GM12892 (cell line): Measurements from ENCODE around the gene RBMS3.
"Not testable (repeated sequence)": the region's sequence is repeated elsewhere in the genome, so short reads cannot be mapped to it uniquely, and the experiment has no call there.

Source experiments
- DNase-seq: peaks from one replicate; pipeline ENCODE4 v3.0.0; 2011; ENCODE audit not compliant: insufficient read length
- FAIRE-seq: peaks from 2 replicates; lab custom pipeline; 2011; peaks lifted over from hg19 to GRCh38; lab: Jason Lieb, UNC
- POLR2A ChIP-seq: IDR thresholded peaks from 2 replicates; pipeline ENCODE4 v1.6.1; 2011; ENCODE audit warnings: low read depth, low read length, control low read depth
- POLR2AphosphoS5 ChIP-seq: IDR thresholded peaks from 2 replicates; pipeline ENCODE4 v1.6.1; 2011; ENCODE audit warnings: low read depth, low read length, control low read depth
- TAF1 ChIP-seq: IDR thresholded peaks from 2 replicates; pipeline ENCODE4 v1.6.1; 2011; ENCODE audit warnings: low read depth, mild to moderate bottlenecking, control low read depth, low read length, borderline replicate concordance

The RBMS3 gene

DNA sequence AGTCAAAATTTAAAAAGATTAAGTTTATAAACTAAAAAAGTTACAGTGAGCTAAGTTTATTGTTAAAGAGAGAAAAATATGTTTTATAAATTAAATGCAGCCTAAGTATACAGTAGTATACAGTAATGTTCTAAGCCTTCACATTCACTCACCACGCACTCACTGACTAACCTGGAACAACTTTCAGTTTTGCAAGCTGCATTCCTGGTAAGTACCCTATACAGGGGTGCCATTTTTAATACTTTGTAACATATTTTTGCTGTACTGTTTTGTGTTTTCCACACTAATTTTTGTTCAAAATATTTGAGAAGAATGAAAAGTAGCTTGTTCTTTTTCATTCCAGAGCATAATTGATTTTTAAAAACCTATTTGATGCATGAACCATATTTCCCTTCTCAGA, 524.9 kb downstream of the RBMS3 start:
- no peak for TF ChIP-seq POLR2A
- DNase-seq (no peak), FAIRE-seq (no peak)

DNA sequence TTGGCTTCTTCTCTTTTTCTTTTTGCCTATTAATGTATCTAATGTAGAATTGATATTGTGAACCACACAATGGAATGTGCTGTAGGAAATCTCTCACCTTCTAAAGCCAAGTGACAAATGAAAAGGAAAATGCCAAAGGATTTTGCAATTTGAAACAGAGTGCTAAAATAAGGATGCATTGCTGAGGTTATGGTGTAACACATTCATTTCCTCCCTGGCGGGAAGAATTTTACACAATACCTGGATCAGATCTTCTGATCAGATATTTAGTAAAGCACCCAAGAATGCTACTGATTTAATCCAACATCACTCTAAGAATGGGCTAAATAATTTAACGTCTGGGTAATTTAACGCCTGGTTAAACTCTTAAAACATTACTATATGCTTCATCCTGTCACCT, 527.5 kb downstream of the RBMS3 start:
- DNase-seq, FAIRE-seq: not testable (repeated sequence)

DNA sequence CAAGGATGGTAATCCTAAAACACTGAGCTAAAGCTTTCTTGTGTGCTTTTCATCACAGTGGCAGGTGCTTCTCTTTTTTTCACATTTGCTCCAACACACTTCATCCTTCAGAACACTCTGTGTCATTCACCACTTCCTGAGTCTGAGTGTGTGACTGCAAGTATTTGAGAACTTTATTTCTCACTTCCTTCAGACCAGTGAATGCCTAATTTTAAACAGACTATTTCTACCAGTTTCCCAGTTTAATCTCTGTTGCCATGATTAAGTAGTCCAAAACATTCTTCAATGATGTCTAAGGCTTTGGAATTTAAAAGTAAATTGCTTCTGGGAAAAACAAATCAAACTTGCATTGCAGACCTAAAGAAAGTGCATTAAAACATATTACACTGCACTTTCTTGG, 541.2 kb downstream of the RBMS3 start:
- no peak for TF ChIP-seq POLR2AphosphoS5
- no peak for TF ChIP-seq TAF1
- TF ChIP-seq POLR2A: no peak
- no peak for DNase-seq
- FAIRE-seq: no peak

DNA sequence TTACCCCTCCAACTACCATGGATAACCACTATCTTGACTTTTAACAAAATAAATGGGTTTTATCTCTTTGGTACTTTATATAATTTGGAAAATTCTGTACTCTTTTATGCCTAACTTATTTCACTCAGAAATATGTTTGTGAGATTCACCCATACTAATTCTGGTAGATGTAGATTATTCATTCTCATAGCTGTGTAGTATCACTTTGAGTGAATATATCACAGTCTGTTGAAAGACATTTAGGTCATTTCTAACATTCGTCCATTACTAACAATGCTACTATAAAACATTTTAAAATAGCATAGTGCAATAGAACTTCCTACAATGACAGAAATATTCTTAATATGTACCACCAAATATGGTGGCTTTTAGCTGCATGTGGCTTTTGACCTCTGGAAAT, 542.4 kb downstream of the RBMS3 start:
- TF ChIP-seq TAF1 (no peak), POLR2AphosphoS5 (no peak), POLR2A (no peak)
- DNase-seq (no peak), FAIRE-seq (no peak)

DNA sequence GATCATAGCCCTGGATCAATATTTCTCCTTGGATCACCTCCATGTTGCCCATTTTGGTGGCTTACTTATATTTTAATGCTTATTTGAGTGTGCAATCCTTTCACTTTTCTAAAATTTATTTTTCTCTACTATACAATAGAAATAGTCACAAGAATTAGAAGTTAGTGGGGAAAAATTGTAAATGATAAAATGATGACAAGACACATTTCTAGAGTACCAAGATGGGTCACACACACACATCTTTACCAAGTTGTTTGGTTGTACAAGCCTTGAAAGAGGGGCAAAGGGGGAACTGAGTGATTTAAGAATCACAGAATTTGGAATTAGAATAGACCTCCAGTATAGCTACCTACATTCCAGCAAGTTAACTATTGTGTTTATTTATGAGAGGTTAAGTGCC, 545.8 kb downstream of the RBMS3 start:
- DNase-seq (no peak), FAIRE-seq (no peak)
- no peak for TF ChIP-seq POLR2A
- no peak for TF ChIP-seq POLR2AphosphoS5
- no peak for TF ChIP-seq TAF1

DNA sequence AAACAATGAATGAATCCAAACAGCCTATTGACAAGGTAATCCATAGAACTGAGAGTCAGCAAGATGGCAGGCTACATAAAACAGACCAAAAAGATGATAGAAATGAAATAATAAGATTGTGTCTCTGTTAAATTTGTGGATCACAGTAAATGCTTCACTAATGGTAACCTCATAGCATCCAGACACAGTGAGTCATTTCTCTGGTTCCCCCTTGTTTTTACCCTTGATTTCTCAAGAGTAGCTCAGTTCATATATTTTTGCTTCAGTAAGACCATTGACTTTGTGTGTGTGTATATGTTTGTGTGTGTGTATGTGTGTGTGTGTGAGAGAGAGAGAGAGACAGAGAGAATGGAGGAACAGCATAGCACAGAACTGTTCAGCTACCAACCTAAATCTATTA, 546.9 kb downstream of the RBMS3 start:
- no peak for FAIRE-seq
- no peak for TF ChIP-seq POLR2AphosphoS5
- TF ChIP-seq TAF1: no peak
- no peak for TF ChIP-seq POLR2A
- no peak for DNase-seq

DNA sequence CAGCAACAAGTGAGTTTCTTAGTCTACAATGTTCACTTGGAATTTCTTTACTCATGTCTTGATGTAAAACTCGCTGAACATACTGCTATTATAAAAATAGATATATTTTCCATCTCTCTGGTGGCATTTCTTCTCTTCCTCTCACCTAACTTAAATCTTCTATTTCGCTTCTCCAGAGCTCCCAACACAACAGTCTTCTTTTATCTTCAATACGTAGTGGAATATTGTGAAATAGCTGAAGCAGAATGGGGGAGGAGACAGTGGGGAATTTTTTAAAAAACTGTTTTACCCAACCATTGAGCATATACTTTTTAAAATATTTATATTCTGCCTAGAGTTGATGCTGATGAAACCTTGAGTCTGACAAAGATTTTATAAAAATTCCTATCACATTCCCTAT, 548.5 kb downstream of the RBMS3 start:
- FAIRE-seq (no peak), DNase-seq (no peak)
- TF ChIP-seq POLR2A (no peak), POLR2AphosphoS5 (no peak), TAF1 (no peak)

DNA sequence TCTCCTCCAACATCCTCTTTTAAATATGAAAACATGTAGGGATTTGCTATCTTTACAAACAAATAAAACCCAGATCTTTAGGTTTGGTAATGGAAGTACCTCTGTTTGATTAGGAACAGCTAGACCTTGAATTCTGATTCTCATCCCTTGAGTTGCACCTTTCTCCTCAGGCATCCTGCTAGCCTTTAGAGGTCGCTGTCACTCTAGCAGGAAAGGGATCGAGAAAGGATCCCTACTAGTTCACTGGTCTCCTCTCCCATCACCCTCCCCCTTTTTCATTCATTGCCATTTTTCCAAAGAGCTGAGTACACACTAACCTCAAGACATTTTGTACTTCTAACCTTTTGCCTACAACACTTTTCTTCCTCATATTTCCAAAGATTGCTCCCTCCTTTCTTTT, 569.8 kb downstream of the RBMS3 start:
- no peak for FAIRE-seq
- TF ChIP-seq POLR2AphosphoS5 (no peak), TAF1 (no peak), POLR2A (no peak)
- no peak for DNase-seq

DNA sequence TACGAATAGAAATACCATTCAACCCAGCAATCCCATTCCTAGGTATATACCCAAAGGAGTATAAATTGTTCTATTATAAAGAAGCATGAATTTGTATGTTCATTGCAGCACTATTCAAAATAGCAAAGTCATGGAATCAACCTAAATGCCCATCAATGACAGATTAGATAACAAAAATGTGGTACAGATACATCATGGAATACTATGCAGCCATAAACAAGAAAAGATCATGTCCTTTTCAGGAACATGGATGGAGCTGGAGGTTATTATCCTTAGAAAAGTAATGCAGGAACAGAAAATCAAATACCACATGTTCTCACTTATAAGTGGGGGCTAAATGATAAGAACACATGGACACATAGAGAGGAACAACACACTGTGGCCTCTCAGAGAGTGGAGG, 571.9 kb downstream of the RBMS3 start:
- TF ChIP-seq POLR2A: no peak
- FAIRE-seq (no peak), DNase-seq (no peak)

DNA sequence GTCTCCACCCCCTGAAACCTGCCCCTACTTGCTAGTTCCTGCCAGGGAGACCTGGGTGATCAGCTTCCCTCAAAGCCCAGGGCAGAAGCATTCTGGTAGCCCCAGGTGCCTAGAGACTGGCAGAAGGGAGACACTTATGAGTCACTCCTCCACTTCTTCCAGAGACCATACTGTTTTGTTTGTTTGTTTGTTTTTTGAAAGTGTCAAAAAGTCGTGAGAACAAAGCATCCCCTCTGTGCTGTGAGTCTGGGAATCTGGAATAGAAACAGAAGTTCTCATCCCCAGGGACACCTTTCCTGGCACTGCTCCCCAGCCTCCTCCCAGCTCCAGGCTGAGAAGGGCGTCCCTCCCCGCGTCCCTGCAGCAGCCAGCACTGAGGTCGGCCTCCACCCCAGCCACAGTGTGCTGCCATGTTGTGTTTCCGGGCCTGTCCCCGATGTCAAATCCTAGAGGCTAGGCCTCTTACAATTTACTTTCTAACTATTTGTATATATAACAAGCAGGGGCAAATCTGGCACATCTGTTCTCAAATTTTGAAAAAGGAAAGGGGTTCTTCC, 573.0 kb downstream of the RBMS3 start:
- no peak for FAIRE-seq
- TF ChIP-seq POLR2AphosphoS5 (no peak), POLR2A (no peak), TAF1 (no peak)
- no peak for DNase-seq

DNA sequence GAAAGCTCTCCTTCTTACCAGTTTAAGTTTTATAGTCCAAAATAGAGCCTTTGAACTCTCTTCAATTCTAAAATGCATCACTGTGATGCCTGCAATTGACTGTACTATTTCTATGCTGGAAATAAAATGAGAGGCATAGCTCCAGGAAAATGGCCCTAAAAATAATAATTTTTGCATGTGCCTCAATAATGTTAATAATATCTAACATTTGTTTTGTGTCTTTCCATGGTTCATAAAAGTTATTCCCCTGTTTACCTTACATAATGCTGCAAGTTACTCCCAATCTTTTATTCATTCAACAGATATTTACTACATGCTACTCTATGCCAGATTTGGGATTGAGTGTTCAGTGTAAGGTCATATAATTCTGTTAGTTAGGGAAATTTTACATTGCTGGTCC, 574.0 kb downstream of the RBMS3 start:
- FAIRE-seq (no peak), DNase-seq (no peak)
- TF ChIP-seq TAF1 (no peak), POLR2AphosphoS5 (no peak), POLR2A (no peak)

DNA sequence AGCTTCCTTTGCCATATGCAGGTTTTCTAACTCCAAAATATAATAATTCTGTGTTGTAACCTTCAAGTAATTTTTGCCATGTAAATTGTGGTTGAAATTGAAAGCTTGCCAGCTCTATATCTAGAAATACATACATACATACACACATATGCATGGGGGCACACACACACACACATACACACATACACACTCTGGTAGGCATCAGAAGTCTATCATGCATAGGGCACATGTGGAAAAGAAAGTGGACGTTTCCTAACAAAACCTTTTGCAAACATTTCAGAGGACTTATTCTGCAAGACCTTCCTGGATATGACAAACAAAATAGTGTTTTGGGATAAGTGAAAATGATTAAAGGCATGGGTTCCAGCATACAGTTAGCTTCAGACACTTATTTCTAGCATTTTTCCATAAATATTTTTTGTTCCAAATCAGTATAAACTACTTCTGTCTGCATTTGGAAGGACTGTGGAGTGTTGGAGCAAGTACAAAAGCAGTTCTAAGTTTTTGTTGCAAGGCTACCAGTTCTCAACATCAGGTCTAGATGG, 578.9 kb downstream of the RBMS3 start:
- no peak for FAIRE-seq
- DNase-seq: no peak
- TF ChIP-seq POLR2AphosphoS5 (no peak), TAF1 (no peak), POLR2A (no peak)

DNA sequence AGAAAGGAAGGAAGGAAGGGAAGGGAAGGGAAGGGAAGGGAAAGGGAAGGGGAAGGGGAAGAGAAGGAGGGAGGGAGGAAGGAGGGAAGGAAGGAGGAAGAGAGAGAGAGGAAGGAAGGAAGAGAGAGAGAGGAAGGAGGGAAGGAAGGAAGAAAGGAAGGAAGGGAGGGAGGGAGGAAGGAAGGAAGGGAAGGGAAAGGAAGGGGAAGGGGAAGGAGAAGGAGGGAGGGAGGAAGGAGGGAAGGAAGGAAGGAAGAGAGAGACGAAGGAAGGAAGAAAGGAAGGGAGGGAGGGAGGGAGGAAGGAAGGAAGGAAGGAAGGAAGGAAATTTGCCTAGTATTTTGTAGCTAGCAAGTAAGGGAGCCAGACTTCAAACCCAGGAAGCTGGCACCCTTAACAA, 583.9 kb downstream of the RBMS3 start:
- no peak for DNase-seq
- FAIRE-seq: no peak
- no peak for TF ChIP-seq TAF1
- no peak for TF ChIP-seq POLR2A
- TF ChIP-seq POLR2AphosphoS5: no peak
